Measurements from ENCODE around the gene ANKFN1.

Gene ANKFN1

GRCh38 chr17:56528696-56529095, 375.4 kb downstream of the ANKFN1 start:
- 100% methylated on average over 1 of the region's 2 CpGs for WGBS, 2 experiments (ENCODE audit: insufficient coverage in 2 of 2)

GRCh38 chr17:56532926-56533325, 379.7 kb downstream of the ANKFN1 start:
- Histone ChIP-seq H3K4me3 (ENCODE audit: extremely low read depth, insufficient read depth, low read length, poor library complexity, severe bottlenecking) (no peak overlapping the region), H3K9me3 (ENCODE audit: control insufficient read depth, low read length) (no peaks in the 10 kb centered on the region), H3K4me1 (ENCODE audit: control insufficient read depth, insufficient read depth, low read length, poor library complexity, severe bottlenecking) (no peaks in the 10 kb centered on the region), H3K27ac (ENCODE audit: low read depth, low read length, severe bottlenecking) (no peak overlapping the region), H3K36me3 (ENCODE audit: control insufficient read depth, insufficient read depth, low read length) (no peaks in the 10 kb centered on the region)
- WGBS, 2 experiments (ENCODE audit: insufficient coverage in 2 of 2) = 89 to 100% methylated on average over 2 to 4 of the region's 5 CpGs

More at GRCh38 chr17:56528696-56529095, 375.4 kb downstream of the ANKFN1 start:
- H3K9me3 ChIP-seq (ENCODE audit: control insufficient read depth, low read length) = no peaks in the 10 kb centered on the region
- no peak overlapping the region for H3K27ac ChIP-seq (ENCODE audit: low read depth, low read length, severe bottlenecking)
- H3K36me3 ChIP-seq (ENCODE audit: control insufficient read depth, insufficient read depth, low read length) = no peaks in the 10 kb centered on the region
- H3K4me1 ChIP-seq (ENCODE audit: control insufficient read depth, insufficient read depth, low read length, poor library complexity, severe bottlenecking) = no peaks in the 10 kb centered on the region
- H3K4me3 ChIP-seq (ENCODE audit: extremely low read depth, insufficient read depth, low read length, poor library complexity, severe bottlenecking) = no peak overlapping the region

GRCh38 chr17:56536766-56537165, 383.5 kb downstream of the ANKFN1 start:
- Histone ChIP-seq H3K27ac (ENCODE audit: low read depth, low read length, severe bottlenecking) (no peak overlapping the region), H3K4me3 (ENCODE audit: extremely low read depth, insufficient read depth, low read length, poor library complexity, severe bottlenecking) (no peak overlapping the region), H3K36me3 (ENCODE audit: control insufficient read depth, insufficient read depth, low read length) (no peaks in the 10 kb centered on the region), H3K4me1 (ENCODE audit: control insufficient read depth, insufficient read depth, low read length, poor library complexity, severe bottlenecking) (peaks cover 3% of the 10 kb centered on the region), H3K9me3 (ENCODE audit: control insufficient read depth, low read length) (no peaks in the 10 kb centered on the region)
- WGBS, 2 experiments (ENCODE audit: insufficient coverage in 2 of 2) = 100% methylated on average over 1 of the region's 1 CpG; no CpG with 5 or more reads in 1 of the 2 experiments

- Histone ChIP-seq H3K4me1 (ENCODE audit: control insufficient read depth, insufficient read depth, low read length, poor library complexity, severe bottlenecking) (peaks cover 26% of the 10 kb centered on the region), H3K27ac (ENCODE audit: low read depth, low read length, severe bottlenecking) (peak overlapping the region; percentile 67), H3K4me3 (ENCODE audit: extremely low read depth, insufficient read depth, low read length, poor library complexity, severe bottlenecking) (no peak overlapping the region), H3K9me3 (ENCODE audit: control insufficient read depth, low read length) (no peaks in the 10 kb centered on the region), H3K36me3 (ENCODE audit: control insufficient read depth, insufficient read depth, low read length) (no peaks in the 10 kb centered on the region)
- WGBS, 2 experiments (ENCODE audit: insufficient coverage in 2 of 2) = 33% methylated on average over 3 of the region's 5 CpGs; no CpG with 5 or more reads in 1 of the 2 experiments
Observed at GRCh38 chr17:56540836-56541235, 387.6 kb downstream of the ANKFN1 start.

GRCh38 chr17:56543280-56543679, 390.0 kb downstream of the ANKFN1 start:
- no peaks in the 10 kb centered on the region for H3K36me3 ChIP-seq (ENCODE audit: control insufficient read depth, insufficient read depth, low read length)
- no peaks in the 10 kb centered on the region for H3K9me3 ChIP-seq (ENCODE audit: control insufficient read depth, low read length)
- peaks cover 26% of the 10 kb centered on the region for H3K4me1 ChIP-seq (ENCODE audit: control insufficient read depth, insufficient read depth, low read length, poor library complexity, severe bottlenecking)
- 60 to 88% methylated on average over 1 of the region's 3 CpGs for WGBS, 2 experiments (ENCODE audit: insufficient coverage in 2 of 2)
- no peak overlapping the region for H3K4me3 ChIP-seq (ENCODE audit: extremely low read depth, insufficient read depth, low read length, poor library complexity, severe bottlenecking)
- H3K27ac ChIP-seq (ENCODE audit: low read depth, low read length, severe bottlenecking) = peak overlapping the region; percentile 52

- H3K4me1 ChIP-seq (ENCODE audit: control insufficient read depth, insufficient read depth, low read length, poor library complexity, severe bottlenecking) = peaks cover 26% of the 10 kb centered on the region
- peak overlapping the region; percentile 24 for H3K27ac ChIP-seq (ENCODE audit: low read depth, low read length, severe bottlenecking)
- no peaks in the 10 kb centered on the region for H3K36me3 ChIP-seq (ENCODE audit: control insufficient read depth, insufficient read depth, low read length)
- no peak overlapping the region for H3K4me3 ChIP-seq (ENCODE audit: extremely low read depth, insufficient read depth, low read length, poor library complexity, severe bottlenecking)
- H3K9me3 ChIP-seq (ENCODE audit: control insufficient read depth, low read length) = no peaks in the 10 kb centered on the region
- 88 to 100% methylated on average over 1 of the region's 2 CpGs for WGBS, 2 experiments (ENCODE audit: insufficient coverage in 2 of 2)
Observed at GRCh38 chr17:56545106-56545505, 391.8 kb downstream of the ANKFN1 start.

- H3K27ac ChIP-seq (ENCODE audit: low read depth, low read length, severe bottlenecking) = no peak overlapping the region
- peaks cover 26% of the 10 kb centered on the region for H3K4me1 ChIP-seq (ENCODE audit: control insufficient read depth, insufficient read depth, low read length, poor library complexity, severe bottlenecking)
- H3K9me3 ChIP-seq (ENCODE audit: control insufficient read depth, low read length) = no peaks in the 10 kb centered on the region
- no peak overlapping the region for H3K4me3 ChIP-seq (ENCODE audit: extremely low read depth, insufficient read depth, low read length, poor library complexity, severe bottlenecking)
- H3K36me3 ChIP-seq (ENCODE audit: control insufficient read depth, insufficient read depth, low read length) = no peaks in the 10 kb centered on the region
Observed at GRCh38 chr17:56545930-56546329, 392.7 kb downstream of the ANKFN1 start.

GRCh38 chr17:56548661-56549060, 395.4 kb downstream of the ANKFN1 start:
- Histone ChIP-seq H3K9me3 (ENCODE audit: control insufficient read depth, low read length) (peaks cover 4% of the 10 kb centered on the region), H3K36me3 (ENCODE audit: control insufficient read depth, insufficient read depth, low read length) (no peaks in the 10 kb centered on the region), H3K4me1 (ENCODE audit: control insufficient read depth, insufficient read depth, low read length, poor library complexity, severe bottlenecking) (peaks cover 10% of the 10 kb centered on the region), H3K27ac (ENCODE audit: low read depth, low read length, severe bottlenecking) (no peak overlapping the region), H3K4me3 (ENCODE audit: extremely low read depth, insufficient read depth, low read length, poor library complexity, severe bottlenecking) (no peak overlapping the region)
- 91 to 100% methylated on average over 1 to 2 of the region's 4 CpGs for WGBS, 2 experiments (ENCODE audit: insufficient coverage in 2 of 2)

GRCh38 chr17:56549501-56549900, 396.2 kb downstream of the ANKFN1 start:
- H3K4me3 ChIP-seq (ENCODE audit: extremely low read depth, insufficient read depth, low read length, poor library complexity, severe bottlenecking) = no peak overlapping the region
- no peaks in the 10 kb centered on the region for H3K36me3 ChIP-seq (ENCODE audit: control insufficient read depth, insufficient read depth, low read length)
- H3K9me3 ChIP-seq (ENCODE audit: control insufficient read depth, low read length) = peaks cover 4% of the 10 kb centered on the region
- peaks cover 8% of the 10 kb centered on the region for H3K4me1 ChIP-seq (ENCODE audit: control insufficient read depth, insufficient read depth, low read length, poor library complexity, severe bottlenecking)
- H3K27ac ChIP-seq (ENCODE audit: low read depth, low read length, severe bottlenecking) = no peak overlapping the region
- WGBS, 2 experiments (ENCODE audit: insufficient coverage in 2 of 2) = 86 to 100% methylated on average over 1 of the region's 1 CpG

GRCh38 chr17:56557682-56558081, 404.4 kb downstream of the ANKFN1 start:
- WGBS, 2 experiments (ENCODE audit: insufficient coverage in 2 of 2) = 84 to 97% methylated on average over 7 to 8 of the region's 8 CpGs
- H3K9me3 ChIP-seq (ENCODE audit: control insufficient read depth, low read length) = no peaks in the 10 kb centered on the region
- H3K27ac ChIP-seq (ENCODE audit: low read depth, low read length, severe bottlenecking) = no peak overlapping the region
- H3K4me1 ChIP-seq (ENCODE audit: control insufficient read depth, insufficient read depth, low read length, poor library complexity, severe bottlenecking) = no peaks in the 10 kb centered on the region
- H3K4me3 ChIP-seq (ENCODE audit: extremely low read depth, insufficient read depth, low read length, poor library complexity, severe bottlenecking) = no peak overlapping the region
- no peaks in the 10 kb centered on the region for H3K36me3 ChIP-seq (ENCODE audit: control insufficient read depth, insufficient read depth, low read length)

GRCh38 chr17:56558088-56558487, 404.8 kb downstream of the ANKFN1 start:
- no peak overlapping the region for H3K4me3 ChIP-seq (ENCODE audit: extremely low read depth, insufficient read depth, low read length, poor library complexity, severe bottlenecking)
- H3K27ac ChIP-seq (ENCODE audit: low read depth, low read length, severe bottlenecking) = no peak overlapping the region
- H3K9me3 ChIP-seq (ENCODE audit: control insufficient read depth, low read length) = no peaks in the 10 kb centered on the region
- WGBS, 2 experiments (ENCODE audit: insufficient coverage in 2 of 2) = 94% methylated on average over 4 to 7 of the region's 7 CpGs
- H3K36me3 ChIP-seq (ENCODE audit: control insufficient read depth, insufficient read depth, low read length) = no peaks in the 10 kb centered on the region
- H3K4me1 ChIP-seq (ENCODE audit: control insufficient read depth, insufficient read depth, low read length, poor library complexity, severe bottlenecking) = no peaks in the 10 kb centered on the region
